Measurements from ENCODE around the gene ARVCF.

The ARVCF gene

DNA sequence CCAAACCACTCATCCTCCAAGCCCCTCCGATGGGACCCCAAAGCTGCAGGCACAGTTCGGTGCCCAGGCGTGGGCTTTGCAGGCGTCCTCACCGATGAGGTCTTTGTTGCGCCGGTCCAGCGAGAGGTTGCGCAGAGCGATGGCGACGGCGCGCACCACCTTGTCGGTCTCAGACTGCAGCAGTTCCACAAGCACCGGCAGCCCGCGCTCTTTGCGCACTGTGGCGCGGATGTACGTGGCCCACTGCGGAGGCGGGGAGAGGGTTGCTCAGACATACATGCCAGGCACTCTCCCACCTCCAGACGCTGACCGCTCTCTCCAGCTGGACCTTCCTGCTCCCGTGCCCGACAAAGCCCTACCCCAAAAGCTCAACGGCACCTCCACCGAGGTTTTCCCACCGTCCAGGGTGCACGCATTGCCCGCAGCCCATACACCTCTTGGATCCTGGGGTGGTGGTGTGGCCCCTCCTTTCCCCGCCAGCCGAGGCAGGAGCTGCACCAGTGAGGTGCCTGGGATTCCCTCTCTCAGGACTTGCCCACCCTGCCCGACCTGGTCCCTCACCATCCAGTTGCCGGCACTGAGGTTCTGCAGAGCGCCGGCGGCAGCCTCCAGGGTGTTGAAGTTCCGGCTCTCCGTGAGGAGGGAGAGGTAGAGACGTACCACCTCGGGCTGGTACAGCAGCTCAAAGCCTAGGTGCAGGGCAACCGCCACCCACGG, 42.9 kb downstream of the ARVCF start:
- ATAC-seq = no peak
- DNase-seq = no peak

DNA sequence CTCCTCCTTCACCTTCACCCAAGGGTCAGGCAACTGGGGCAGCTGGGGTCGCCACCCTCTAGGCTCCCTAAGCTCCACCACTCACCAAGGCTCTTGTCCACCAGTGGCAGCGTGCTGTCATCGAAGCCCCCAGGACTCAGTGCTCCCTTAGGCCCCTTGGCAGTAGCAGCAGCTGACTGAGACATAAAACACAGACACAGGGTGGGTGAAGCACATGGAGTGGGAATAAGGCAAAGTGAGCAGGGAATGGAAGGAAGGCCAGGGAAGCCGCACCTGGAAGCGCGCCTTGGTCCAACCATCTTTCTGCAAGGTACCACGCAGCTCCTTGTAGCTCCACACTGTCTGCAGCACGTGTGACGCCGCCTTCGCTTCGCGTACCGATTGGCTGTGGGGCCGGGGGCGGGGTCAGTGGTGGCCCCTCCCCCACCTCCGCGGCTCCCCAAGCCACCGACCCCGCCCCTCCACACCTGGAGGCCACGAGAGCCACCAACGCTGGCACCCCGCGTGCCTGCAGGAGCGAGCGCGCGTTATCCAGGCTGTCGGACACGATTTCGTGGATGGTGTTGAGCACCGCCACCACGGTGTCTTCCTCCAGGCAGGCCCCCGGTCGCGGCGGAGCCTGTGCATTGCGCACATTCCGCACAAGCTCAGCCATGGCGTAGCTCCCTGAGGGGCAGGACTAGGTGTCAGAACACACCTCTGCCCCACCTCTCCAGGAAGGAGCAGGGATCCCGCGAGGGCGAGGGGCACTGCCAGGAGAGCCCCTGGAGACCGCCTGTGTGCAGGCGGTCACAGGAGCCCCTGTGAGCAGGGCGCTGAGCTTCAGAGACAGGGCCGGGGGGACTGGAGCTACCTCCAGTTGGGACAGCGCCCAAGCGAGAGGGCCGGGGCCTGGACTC, 43.7 kb downstream of the ARVCF start:
- no peak for DNase-seq

GRCh38 chr22:19972251-19972650, 44.4 kb downstream of the ARVCF start:
- DNase-seq (no peak), ATAC-seq (no peak)

More for the DNA sequence above, 43.7 kb downstream of the ARVCF start:
- no peak for ATAC-seq

- ATAC-seq = peak; percentile 5
- no peak for DNase-seq
These were observed 45.1 kb downstream of the ARVCF start for GRCh38 chr22:19971276-19972124.

- ATAC-seq (peak; percentile 64), DNase-seq (peak; percentile 85)
These were observed 45.9 kb downstream of the ARVCF start for GRCh38 chr22:19970479-19971275.

- peak; percentile 2 for ATAC-seq
These were observed 46.6 kb downstream of the ARVCF start for GRCh38 chr22:19970031-19970478.

DNA sequence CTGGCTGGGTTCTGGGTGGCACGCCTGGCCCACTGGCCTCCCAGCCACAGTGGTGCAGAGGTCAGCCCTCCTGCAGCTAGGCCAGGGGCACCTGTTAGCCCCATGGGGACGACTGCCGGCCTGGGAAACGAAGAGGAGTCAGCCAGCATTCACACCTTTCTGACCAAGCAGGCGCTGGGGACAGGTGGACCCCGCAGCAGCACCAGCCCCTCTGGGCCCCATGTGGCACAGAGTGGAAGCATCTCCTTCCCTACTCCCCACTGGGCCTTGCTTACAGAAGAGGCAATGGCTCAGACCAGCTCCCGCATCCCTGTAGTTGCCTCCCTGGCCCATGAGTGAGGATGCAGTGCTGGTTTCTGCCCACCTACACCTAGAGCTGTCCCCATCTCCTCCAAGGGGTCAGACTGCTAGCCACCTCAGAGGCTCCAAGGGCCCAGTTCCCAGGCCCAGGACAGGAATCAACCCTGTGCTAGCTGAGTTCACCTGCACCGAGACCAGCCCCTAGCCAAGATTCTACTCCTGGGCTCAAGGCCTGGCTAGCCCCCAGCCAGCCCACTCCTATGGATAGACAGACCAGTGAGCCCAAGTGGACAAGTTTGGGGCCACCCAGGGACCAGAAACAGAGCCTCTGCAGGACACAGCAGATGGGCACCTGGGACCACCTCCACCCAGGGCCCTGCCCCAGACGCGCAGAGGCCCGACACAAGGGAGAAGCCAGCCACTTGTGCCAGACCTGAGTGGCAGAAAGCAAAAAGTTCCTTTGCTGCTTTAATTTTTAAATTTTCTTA, 47.3 kb downstream of the ARVCF start:
- DNase-seq = no peak

More at GRCh38 chr22:19970031-19970478, 46.6 kb downstream of the ARVCF start:
- DNase-seq = no peak

GRCh38 chr22:19968450-19968891, 48.2 kb downstream of the ARVCF start:
- no peak for ATAC-seq
- no peak for DNase-seq

More for the DNA sequence above, 47.3 kb downstream of the ARVCF start:
- ATAC-seq = no peak

DNA sequence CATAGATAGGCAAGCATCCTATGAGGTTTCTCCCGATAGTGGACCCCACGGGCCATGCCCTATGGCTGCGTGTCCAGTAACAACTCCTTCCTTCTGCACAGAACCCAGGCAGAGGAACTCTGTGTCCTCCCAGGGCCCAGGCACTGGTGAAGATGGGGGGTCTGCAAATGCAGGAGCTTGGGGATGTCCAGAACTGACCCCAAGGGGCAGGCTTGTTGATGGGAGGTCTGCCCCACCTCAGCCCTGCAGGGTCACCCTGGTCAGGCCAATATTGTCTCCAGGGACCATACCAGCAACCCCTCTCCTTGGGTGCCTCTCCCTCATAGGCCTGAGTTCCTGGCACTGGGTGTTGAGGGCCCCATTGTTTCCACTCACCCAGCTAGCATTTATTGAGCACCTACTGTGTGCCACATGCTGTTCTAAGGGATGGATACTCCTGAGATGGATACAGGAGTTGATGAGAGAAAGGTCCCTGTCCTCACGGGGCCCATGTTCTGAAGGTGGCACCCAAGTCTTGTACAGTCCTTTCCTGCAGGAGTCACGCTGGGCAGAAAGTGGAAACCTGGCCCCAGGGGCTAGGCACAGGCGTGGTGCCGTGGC, 48.7 kb downstream of the ARVCF start:
- ATAC-seq (no peak), DNase-seq (no peak)

- DNase-seq (no peak), ATAC-seq (no peak)
These were observed 49.5 kb downstream of the ARVCF start for GRCh38 chr22:19966908-19967750.

GRCh38 chr22:19965771-19966709, 50.6 kb downstream of the ARVCF start:
- no peak for DNase-seq

GRCh38 chr22:19964701-19965386, 51.8 kb downstream of the ARVCF start:
- no peak for ATAC-seq
- DNase-seq = no peak

More at GRCh38 chr22:19965771-19966709, 50.6 kb downstream of the ARVCF start:
- no peak for ATAC-seq

DNA sequence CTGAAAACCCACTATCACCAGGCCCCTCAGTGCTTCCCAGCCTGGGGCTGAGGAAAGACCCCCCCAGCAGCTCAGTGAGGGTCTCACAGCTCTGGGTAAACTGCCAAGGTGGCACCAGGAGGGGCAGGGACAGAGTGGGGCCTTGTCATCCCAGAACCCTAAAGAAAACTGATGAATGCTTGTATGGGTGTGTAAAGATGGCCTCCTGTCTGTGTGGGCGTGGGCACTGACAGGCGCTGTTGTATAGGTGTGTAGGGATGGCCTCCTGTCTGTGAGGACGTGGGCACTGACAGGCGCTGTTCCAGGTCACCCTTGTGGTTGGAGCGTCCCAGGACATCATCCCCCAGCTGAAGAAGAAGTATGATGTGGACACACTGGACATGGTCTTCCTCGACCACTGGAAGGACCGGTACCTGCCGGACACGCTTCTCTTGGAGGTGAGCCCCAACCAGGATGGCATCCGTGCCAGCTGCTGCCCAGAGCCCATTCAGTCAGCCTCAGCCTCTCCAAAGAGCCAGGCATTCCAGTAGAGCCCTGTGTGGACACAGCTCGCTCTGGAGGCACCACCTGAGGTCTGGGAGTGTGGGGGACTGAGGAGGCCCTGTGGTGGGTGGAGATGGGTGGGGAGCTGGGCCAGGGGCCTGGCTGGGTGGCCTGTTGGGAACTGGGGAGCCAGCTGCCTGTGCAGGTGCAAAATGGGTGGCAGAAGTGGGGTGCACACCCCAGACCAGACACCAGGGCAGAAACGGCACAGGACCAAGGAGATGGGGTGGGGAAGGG, 52.6 kb downstream of the ARVCF start:
- ATAC-seq = no peak
- DNase-seq = no peak

- ATAC-seq = peak; percentile 45
These were observed 53.5 kb downstream of the ARVCF start for GRCh38 chr22:19962909-19963806.

GRCh38 chr22:19962246-19962908, 54.2 kb downstream of the ARVCF start:
- DNase-seq = peak; percentile 75

More at GRCh38 chr22:19962909-19963806, 53.5 kb downstream of the ARVCF start:
- peak; percentile 45 for DNase-seq

More at GRCh38 chr22:19962246-19962908, 54.2 kb downstream of the ARVCF start:
- ATAC-seq = peak; percentile 59

Data from stimulated activated naive CD8-positive, alpha-beta T cell treated with anti-CD3 and anti-CD28 coated beads, Interleukin-15, Interleukin-2, amounts not matched to agents 100 U/mL and 50 U/mL, for 24 hours (primary cell).